GOT3 (cell line): ENCODE results near the gene FBXL4.
A peak's percentile ranks its signal among the peaks of the same experiment; 100 is the strongest.

Source experiments
- DNase-seq: peaks from one replicate; lab custom pipeline; 2025; ENCODE audit warnings: mixed read lengths; lab: John Stamatoyannopoulos, UW

FBXL4 gene

GRCh38 chr6:98838975-98839374 is 108.8 kb downstream of the FBXL4 start:
- no peak for DNase-seq

DNA sequence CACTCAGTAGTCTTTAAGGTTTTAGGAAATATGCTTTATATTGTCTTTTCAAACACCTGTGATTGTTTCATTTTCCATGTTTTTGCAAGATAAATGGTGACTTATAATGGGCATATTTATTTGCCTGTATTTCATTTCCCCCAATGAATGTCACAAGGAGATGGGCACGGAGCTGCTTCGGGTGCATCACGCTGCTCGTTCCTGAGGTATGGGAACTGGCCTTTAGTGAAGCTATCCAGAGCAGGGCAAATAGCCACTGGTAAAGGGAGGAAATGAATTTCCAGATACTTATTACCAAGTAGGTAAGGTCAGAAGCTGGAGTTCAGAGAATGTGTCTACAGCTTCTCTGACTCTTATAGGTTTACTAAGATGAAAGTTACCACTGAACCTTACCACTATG is 109.7 kb downstream of the FBXL4 start:
- DNase-seq = no peak

DNA sequence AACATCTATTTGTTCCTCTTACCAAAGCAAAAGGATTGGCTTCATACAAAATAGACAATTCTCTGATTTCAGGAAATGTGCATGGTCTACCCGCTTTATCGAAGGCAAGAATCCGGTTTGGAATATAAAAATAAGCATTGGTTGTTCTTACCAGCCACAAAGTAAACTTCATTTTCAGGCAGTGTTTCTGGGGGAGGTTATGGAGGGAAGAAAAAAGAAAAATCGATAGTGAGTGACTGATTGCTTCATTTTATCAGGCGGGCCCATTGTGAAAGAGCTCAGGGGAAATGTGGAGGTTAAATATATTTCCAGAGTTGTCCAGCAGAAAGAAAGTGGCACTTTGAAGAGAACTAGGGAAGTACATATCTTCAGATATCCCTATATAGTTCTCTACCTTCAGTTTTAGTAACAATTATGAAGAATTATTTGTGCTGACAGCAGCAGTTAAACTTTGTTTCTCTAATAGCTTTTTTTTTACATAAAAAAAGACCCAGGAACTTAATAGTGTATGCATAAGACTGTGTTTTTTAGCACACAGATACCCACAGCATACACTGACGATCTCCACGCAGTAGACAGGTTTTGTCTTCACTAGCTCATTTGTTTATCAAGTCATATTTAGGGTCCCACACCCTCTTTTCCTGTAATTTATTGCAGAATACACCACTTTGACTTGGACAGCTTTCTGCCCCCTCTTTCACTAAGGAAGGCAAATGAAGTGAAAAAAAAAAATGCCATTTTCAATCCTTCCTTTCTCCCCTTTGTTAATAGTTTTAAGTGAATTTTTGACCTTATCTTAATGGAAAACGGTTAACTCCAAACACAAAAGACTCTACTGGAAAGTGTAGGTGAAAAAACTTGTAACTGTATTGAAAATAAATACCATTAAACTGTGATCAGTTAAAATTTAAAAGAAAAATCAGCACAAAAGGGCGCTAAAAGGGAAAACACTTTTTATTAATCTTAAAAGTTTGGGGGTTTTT is 110.5 kb downstream of the FBXL4 start:
- DNase-seq = no peak

DNA sequence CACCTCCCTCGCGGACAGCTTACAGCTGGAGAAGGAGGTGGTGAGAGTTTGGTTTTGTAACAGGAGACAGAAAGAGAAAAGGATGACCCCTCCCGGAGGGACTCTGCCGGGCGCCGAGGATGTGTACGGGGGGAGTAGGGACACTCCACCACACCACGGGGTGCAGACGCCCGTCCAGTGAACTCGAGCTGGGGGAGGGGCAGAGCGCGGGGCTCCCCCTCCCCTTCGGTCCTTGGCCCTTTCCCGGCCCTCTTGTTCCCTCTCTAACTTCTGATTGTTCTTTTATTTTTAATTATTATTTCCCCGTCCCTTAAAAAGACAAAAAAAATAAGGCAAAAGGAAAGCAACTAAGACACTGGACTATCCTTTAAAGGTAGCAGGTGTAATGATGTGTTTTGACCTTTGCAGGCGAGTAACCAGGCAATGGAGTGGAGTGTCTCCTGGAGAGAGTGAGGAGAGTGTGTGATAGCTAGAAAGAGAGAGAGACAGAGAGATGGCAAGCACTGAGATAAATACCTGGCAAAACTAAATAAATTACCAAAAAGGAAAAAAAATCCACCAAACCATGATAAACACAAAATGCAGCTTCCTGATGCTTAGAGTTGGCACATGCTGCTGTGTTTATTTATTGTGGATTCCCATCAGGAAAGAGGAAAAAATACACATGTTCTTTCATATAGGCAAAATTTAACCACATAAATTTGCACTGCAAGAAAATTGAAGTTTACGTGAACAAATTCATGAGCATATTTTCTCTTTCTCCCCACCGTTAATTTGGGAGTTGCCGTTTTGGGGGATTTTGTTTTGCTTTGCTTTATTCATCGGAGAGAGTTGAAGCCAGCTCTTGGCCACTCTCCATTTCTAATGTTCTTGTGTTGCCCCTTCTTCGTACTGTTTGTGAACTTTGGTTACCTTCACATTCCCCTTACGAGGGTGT is 111.5 kb downstream of the FBXL4 start:
- no peak for DNase-seq

DNA sequence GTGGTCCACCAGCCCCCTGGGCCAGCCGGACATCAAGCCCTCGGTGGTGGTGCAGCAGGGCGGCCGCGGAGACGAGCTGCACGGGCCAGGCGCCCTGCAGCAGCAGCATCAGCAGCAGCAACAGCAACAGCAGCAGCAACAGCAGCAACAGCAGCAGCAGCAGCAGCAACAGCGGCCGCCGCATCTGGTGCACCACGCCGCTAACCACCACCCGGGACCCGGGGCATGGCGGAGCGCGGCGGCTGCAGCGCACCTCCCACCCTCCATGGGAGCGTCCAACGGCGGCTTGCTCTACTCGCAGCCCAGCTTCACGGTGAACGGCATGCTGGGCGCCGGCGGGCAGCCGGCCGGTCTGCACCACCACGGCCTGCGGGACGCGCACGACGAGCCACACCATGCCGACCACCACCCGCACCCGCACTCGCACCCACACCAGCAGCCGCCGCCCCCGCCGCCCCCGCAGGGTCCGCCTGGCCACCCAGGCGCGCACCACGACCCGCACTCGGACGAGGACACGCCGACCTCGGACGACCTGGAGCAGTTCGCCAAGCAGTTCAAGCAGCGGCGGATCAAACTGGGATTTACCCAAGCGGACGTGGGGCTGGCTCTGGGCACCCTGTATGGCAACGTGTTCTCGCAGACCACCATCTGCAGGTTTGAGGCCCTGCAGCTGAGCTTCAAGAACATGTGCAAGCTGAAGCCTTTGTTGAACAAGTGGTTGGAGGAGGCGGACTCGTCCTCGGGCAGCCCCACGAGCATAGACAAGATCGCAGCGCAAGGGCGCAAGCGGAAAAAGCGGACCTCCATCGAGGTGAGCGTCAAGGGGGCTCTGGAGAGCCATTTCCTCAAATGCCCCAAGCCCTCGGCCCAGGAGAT is 112.4 kb downstream of the FBXL4 start:
- DNase-seq = no peak

GRCh38 chr6:98834060-98835031 is 113.4 kb downstream of the FBXL4 start, which contains the start of gene POU3F2:
Gene POU3F2, plus strand, starts transcription at chr6:98834574. Its CDS starts 300 bp downstream, at chr6:98834874.
- peak; percentile 15 for DNase-seq

DNA sequence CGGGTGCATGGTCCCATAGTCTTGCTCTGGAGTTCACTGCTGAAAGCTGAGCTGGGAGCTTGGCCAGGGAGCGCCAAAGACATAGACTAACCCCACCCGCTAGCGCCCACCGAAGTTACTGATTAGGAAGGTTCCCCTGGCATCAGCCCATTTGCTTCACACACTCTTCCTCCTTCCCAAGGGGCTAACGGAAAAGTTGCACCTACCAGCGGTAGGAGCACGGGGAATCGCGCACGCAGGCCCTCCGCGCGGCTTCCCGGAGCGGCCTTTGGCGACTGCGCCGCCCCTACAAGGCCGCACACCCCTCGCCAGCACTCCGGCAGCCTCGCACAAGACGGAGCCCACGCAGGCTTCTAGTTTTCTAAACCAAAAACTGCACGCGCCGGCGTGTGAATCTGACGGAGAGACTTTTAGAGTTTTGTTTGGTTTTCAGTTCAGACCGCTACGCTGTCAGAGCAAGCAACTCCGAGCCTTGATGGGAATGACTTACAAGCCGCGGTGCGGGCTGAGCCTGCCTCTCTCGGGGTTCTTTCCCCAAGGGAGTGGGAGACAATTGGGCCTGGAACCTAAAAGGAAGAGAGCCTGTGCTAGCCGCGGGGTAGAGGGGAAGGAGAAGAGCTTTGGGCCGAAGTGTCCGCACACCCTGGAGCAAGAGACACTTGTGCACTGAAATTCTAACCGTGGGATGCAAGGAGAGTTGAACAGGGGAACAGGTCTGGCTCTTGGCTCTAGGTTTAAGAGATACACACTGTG is 114.3 kb downstream of the FBXL4 start:
- no peak for DNase-seq

- no peak for DNase-seq
Observed at GRCh38 chr6:98833057-98833306, 114.8 kb downstream of the FBXL4 start.

DNA sequence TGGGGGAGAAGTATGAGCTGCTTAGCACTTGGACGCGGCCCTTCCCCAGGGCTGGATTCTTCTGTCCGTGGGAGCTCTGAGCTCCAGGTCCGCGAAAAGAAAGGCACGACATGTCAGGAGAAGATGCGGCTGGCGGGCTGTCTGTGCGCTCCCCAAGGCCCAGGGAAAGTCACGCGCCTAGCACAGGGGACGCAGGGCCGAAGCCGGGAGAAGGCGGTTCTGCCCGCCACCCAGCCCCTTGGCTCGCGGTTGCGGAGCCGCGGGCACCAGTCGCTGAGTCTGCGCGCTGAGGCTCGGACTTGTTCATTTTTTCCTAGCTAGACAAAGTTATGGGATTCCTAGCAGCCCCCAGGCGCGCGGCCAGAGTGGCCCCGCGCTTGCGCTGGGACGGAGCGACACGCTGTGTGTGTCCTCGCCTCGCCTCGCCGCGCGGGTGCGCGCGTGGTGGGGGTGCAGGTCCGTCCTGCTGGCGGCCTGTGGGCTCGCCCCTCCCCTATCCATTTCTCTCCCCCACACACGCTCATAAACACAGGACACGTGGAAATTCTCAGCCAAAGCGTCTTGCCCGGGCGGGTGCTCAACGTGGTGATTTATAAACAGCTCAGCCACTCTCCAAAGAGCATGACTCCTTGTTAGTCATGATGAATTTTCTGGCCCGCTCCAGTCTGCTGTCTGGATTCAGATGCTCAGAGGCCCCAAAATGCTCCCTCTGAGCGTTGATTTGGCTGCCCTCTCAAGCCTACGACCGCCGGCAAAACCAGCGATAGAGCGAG is 115.3 kb downstream of the FBXL4 start:
- DNase-seq = peak; percentile 25

DNA sequence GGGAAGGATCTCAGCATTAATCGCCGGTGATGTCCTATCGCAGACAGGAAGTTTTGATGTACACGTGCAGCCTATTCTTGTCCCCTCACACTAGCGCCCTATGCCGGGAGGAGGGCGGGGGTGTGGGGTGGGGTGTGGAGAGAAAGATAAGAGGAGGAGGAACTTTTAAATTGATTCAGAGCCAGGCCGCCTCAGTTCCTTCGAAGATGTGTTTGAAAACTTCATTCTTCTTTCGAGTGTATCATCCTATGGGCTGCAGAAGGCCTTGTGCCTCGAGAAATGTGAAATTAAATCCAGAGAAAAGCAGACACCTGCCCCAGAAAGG is 115.8 kb downstream of the FBXL4 start:
- no peak for DNase-seq

DNA sequence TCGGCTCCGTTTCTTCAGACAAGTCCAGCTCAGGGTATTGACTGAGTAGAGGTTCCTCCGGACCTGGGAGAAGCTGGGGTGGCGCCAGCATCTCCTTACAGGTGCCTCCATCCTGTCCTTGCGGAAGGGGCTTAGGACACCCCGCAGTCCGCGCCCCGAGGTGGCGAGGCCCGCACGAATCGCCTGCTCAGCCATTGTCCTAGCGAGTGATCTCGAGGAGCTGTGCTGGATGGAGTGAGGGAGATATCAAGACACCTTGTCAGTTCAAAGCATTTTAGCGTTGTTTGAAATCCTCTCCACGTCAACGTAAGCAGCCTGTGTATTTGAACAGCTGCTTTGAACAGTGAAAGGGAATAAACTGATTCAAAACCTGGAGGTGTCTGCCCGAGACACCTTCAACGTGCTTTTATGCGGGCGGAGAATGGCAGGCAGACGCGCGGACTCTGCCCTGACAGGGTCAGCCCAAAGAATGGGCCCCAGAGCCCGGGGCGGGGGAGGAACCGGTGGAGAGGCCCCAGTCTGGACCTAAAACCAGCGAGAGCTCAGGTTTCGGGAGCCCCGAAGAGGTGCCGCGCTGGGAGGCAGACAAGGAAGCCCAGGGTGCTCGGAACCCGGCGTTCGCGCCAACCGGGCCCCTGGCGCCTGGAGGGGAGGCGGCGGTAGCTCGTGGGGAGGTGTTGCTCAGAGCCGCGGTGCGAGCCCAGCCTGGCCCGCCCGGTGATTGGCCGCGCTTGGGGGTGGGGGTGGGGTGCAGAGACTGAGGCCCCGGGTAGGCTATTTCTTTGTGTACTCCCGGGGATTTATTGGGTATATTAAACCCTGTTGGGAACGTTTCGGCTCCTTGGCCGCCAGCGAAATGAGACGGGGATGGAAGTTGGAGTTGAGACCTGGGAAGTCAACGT is 116.4 kb downstream of the FBXL4 start:
- DNase-seq = no peak

GRCh38 chr6:98830146-98830545 is 117.6 kb downstream of the FBXL4 start:
- no peak for DNase-seq

- DNase-seq = no peak
Observed at GRCh38 chr6:98828941-98829411, 118.8 kb downstream of the FBXL4 start.

- DNase-seq = no peak
Observed at GRCh38 chr6:98828211-98828788, 119.4 kb downstream of the FBXL4 start.

- DNase-seq = no peak
Observed at GRCh38 chr6:98827295-98828159, 120.2 kb downstream of the FBXL4 start.

DNA sequence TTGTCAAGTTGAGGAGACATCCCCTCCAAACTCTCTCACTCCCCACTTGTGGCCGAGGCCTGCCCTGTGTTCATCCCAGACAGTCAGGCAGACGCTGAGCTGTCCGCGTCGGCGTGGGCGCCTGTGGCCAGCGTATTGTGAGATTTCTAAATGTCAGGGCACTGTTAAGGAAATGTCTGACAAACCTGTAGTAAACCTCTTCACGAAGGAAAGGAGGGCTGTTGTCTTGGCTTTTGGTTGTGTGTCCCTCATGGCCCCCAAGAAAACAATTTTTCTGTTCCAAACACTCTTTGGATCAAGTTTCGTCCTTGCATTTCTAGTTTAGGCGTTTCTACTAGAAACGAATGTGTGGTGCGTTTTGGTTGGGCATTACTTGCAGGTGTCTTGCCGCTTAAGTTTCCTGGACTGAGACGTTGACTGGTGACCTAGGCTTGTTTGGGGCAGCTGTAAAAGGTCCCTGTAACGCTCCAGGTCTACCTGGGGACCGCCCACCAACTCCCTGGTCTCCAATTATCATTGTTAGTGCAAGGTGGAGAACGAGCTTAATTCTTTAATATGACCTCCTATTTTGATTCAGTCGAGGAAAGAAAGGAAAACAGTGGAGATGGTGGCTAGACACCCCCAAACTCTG is 122.0 kb downstream of the FBXL4 start:
- no peak for DNase-seq
